Tibial nerve (tissue), 4 donors: ENCODE measurements around the gene ST3GAL3. TPM values are rescaled to one million over a fixed set of nuclear protein-coding genes. Genes with fewer than 3 reads are reported as not detected.
"Not testable (repeated sequence)": the region's sequence is repeated elsewhere in the genome, so short reads cannot be mapped to it uniquely, and the experiment has no call there.

Source experiments
- DNase-seq, 2 donors: peaks; one replicate each; pipeline ENCODE4 v3.0.0-alpha.2; 2019; ENCODE audit warnings: low spot score in 2 of 2
- H3K27ac ChIP-seq, 4 donors: fragments of 200-600 bp; sonication (generic) in 3 of 4; one replicate each; pipeline ENCODE4 v1.5.1; 2017 to 2019; ENCODE audit warnings: mild to moderate bottlenecking in 1 of 4
- H3K27me3 ChIP-seq, 2 donors: fragments of 200-600 bp; sonication (generic) in 1 of 2; one replicate each; pipeline versions ENCODE4 v1.5.1 to v1.6.0; 2017 to 2019
- H3K36me3 ChIP-seq, 3 donors: fragments of 200-600 bp; sonication (generic); one replicate each; pipeline ENCODE4 v1.5.1; 2018 to 2019
- H3K4me1 ChIP-seq, 4 donors: fragments of 200-600 bp; sonication (generic) in 3 of 4; one replicate each; pipeline ENCODE4 v1.5.1; 2017 to 2019
- H3K4me3 ChIP-seq, 4 donors: fragments of 200-600 bp; sonication (generic) in 3 of 4; one replicate each; pipeline ENCODE4 v1.5.1; 2017 to 2019; ENCODE audit warnings: mild to moderate bottlenecking in 1 of 4, moderate library complexity in 1 of 4
- H3K9me3 ChIP-seq, 4 donors: fragments of 200-600 bp; sonication (generic) in 3 of 4; one replicate each; pipeline ENCODE4 v1.5.1; 2017 to 2019
- CTCF ChIP-seq, 5 experiments: fragments of 200-600 bp in 3 of 5; fragments of 450-650 bp in 2 of 5; sonication (generic) in 3 of 5; IDR thresholded peaks; one replicate each; pipeline ENCODE4 v1.5.1; 2016 to 2019; ENCODE audit warnings: antibody characterized with exemption in 5 of 5, mild to moderate bottlenecking in 3 of 5, moderate library complexity in 2 of 5
- EP300 ChIP-seq, 2 donors: sonication (generic); formaldehyde crosslinking; IDR thresholded peaks; one replicate each; pipeline ENCODE4 v1.6.1; 2017; ENCODE audit warnings: antibody characterized with exemption in 2 of 2, mild to moderate bottlenecking in 1 of 2
- POLR2A ChIP-seq, 2 donors: fragments of 450-650 bp; IDR thresholded peaks; one replicate each; pipeline ENCODE4 v1.6.1; 2017; ENCODE audit warnings: antibody characterized with exemption in 2 of 2, mild to moderate bottlenecking in 2 of 2, moderate library complexity in 2 of 2
- WGBS, 2 donors: methylation state at CpG; one replicate each; pipeline ENCODE4 v1.1.5; 2018; 5-methylcytosine and 5-hydroxymethylcytosine counted together
- total RNA-seq, 4 donors: library from RNA; depleted of rRNA; stranded (reverse); fragments of >200 nt; gene quantifications; one replicate each; pipeline ENCODE4 v1.1.0, GENCODE V29; 2016

Gene ST3GAL3
- total RNA-seq, 4 donors from 2014 or later, result 20.7 to 27.0 (median 24.1) TPM

GRCh38 chr1:43773821-43774220, 66.5 kb downstream of the ST3GAL3 start:
- no peak for TF ChIP-seq EP300 (IDR thresholded peaks at IDR 0.05)
- no peak for TF ChIP-seq CTCF (IDR thresholded peaks at IDR 0.05)
- no peak for DNase-seq
- Histone ChIP-seq H3K4me3 (no peak overlapping the region), H3K4me1 (peaks cover 0 to 2% (median 0%) of the 10 kb centered on the region in 4 donors), H3K27ac (no peak overlapping the region), H3K36me3 (peaks cover 0 to 11% (median 0%) of the 10 kb centered on the region in 3 donors), H3K27me3 (no peaks in the 10 kb centered on the region), H3K9me3 (no peaks in the 10 kb centered on the region)

- 83 to 94% methylated on average over 2 of the region's 2 CpGs for WGBS, 2 donors
- Histone ChIP-seq H3K36me3 (peaks cover 0 to 11% (median 0%) of the 10 kb centered on the region in 3 donors), H3K9me3 (no peaks in the 10 kb centered on the region), H3K27ac (no peak overlapping the region), H3K4me3 (no peak overlapping the region), H3K4me1 (no peaks in the 10 kb centered on the region), H3K27me3 (no peaks in the 10 kb centered on the region)
- no peak for TF ChIP-seq EP300 (IDR thresholded peaks at IDR 0.05)
- no peak for TF ChIP-seq POLR2A (IDR thresholded peaks at IDR 0.05)
- no peak for TF ChIP-seq CTCF (IDR thresholded peaks at IDR 0.05)
- no peak for DNase-seq
Observed at GRCh38 chr1:43774359-43774758, 67.0 kb downstream of the ST3GAL3 start.

GRCh38 chr1:43776043-43776761, 68.9 kb downstream of the ST3GAL3 start:
- Histone ChIP-seq H3K4me3 (no peak overlapping the region), H3K27ac (no peak overlapping the region), H3K9me3 (peaks cover 0 to 7% (median 2%) of the 10 kb centered on the region in 4 donors), H3K27me3 (no peaks in the 10 kb centered on the region), H3K4me1 (no peaks in the 10 kb centered on the region), H3K36me3 (peaks cover 0 to 11% (median 0%) of the 10 kb centered on the region in 3 donors)
- DNase-seq, result no peak
- TF ChIP-seq EP300 (IDR thresholded peaks at IDR 0.05) (no peak), CTCF (IDR thresholded peaks at IDR 0.05) (no peak), POLR2A (IDR thresholded peaks at IDR 0.05) (no peak)
- WGBS, 2 donors, result 93 to 94% methylated on average over 4 of the region's 4 CpGs

- not testable (repeated sequence) for H3K9me3 ChIP-seq, H3K4me3 ChIP-seq, H3K4me1 ChIP-seq, H3K36me3 ChIP-seq, H3K27ac ChIP-seq, H3K27me3 ChIP-seq, DNase-seq
- 93 to 97% methylated on average over 3 of the region's 3 CpGs for WGBS, 2 donors
Observed at GRCh38 chr1:43777916-43778315, 70.6 kb downstream of the ST3GAL3 start.

- Histone ChIP-seq H3K9me3 (peaks cover 0 to 7% (median 2%) of the 10 kb centered on the region in 4 donors), H3K4me3 (no peak overlapping the region), H3K36me3 (peaks cover 0 to 6% (median 0%) of the 10 kb centered on the region in 3 donors), H3K27me3 (no peaks in the 10 kb centered on the region), H3K4me1 (no peaks in the 10 kb centered on the region), H3K27ac (no peak overlapping the region)
- 86 to 96% methylated on average over 1 of the region's 1 CpG for WGBS, 2 donors
- DNase-seq, result no peak
- TF ChIP-seq POLR2A (IDR thresholded peaks at IDR 0.05) (no peak), EP300 (IDR thresholded peaks at IDR 0.05) (no peak), CTCF (IDR thresholded peaks at IDR 0.05) (no peak)
Observed at GRCh38 chr1:43779266-43779665, 71.9 kb downstream of the ST3GAL3 start.
